Activated CD4-positive, CD25-positive, alpha-beta regulatory T cell treated with anti-CD3 and anti-CD28 coated beads, Interleukin-2, amount 50 U/mL, for 16 hours (primary cell): ENCODE measurements around the gene STK17B.
"Not testable (repeated sequence)": the region's sequence is repeated elsewhere in the genome, so short reads cannot be mapped to it uniquely, and the experiment has no call there.

ENCODE experiments used
- DNase-seq: peaks from one replicate; pipeline ENCODE4 v3.0.0-alpha.2; 2020; ENCODE audit warnings: low read depth, low spot score

The STK17B gene

GRCh38 chr2:196113061-196113974 lies 58.1 kb downstream of the STK17B start:
- no peak for DNase-seq

GRCh38 chr2:196112418-196113034 lies 58.9 kb downstream of the STK17B start:
- no peak for DNase-seq

GRCh38 chr2:196108604-196109003 lies 62.8 kb downstream of the STK17B start:
- no peak for DNase-seq

- no peak for DNase-seq
Observed at GRCh38 chr2:196105951-196106350, 65.4 kb downstream of the STK17B start.

- no peak for DNase-seq
Observed at GRCh38 chr2:196104066-196104465, 67.3 kb downstream of the STK17B start.

- no peak for DNase-seq
Observed at GRCh38 chr2:196103626-196104025, 67.8 kb downstream of the STK17B start.

GRCh38 chr2:196101325-196101991 lies 69.9 kb downstream of the STK17B start:
- DNase-seq, result no peak

GRCh38 chr2:196099916-196100315 lies 71.5 kb downstream of the STK17B start:
- DNase-seq, result no peak

- DNase-seq, result no peak
Observed at GRCh38 chr2:196097864-196098660, 73.3 kb downstream of the STK17B start.

- no peak for DNase-seq
Observed at GRCh38 chr2:196096982-196097745, 74.2 kb downstream of the STK17B start.

- DNase-seq, result no peak
Observed at GRCh38 chr2:196096264-196096663, 75.1 kb downstream of the STK17B start.

- not testable (repeated sequence) for DNase-seq
Observed at GRCh38 chr2:196089448-196089847, 81.9 kb downstream of the STK17B start.

- DNase-seq, result no peak
Observed at GRCh38 chr2:196088203-196088602, 83.2 kb downstream of the STK17B start.

- DNase-seq, result no peak
Observed at GRCh38 chr2:196086517-196087368, 84.6 kb downstream of the STK17B start.

- no peak for DNase-seq
Observed at GRCh38 chr2:196083601-196084000, 87.8 kb downstream of the STK17B start.
